HG02870 (cell line): ENCODE data around the gene HMX3.
"Not testable (repeated sequence)": the region's sequence is repeated elsewhere in the genome, so short reads cannot be mapped to it uniquely, and the experiment has no call there.

ENCODE experiments used
- ATAC-seq: cut with Tn5 transposase; IDR thresholded peaks from one replicate; pipeline ENCODE4 v1.9.1; 2021; ENCODE audit warnings: mild to moderate bottlenecking, moderate library complexity; ENCODE audit not compliant: unreplicated experiment

HMX3 gene

DNA sequence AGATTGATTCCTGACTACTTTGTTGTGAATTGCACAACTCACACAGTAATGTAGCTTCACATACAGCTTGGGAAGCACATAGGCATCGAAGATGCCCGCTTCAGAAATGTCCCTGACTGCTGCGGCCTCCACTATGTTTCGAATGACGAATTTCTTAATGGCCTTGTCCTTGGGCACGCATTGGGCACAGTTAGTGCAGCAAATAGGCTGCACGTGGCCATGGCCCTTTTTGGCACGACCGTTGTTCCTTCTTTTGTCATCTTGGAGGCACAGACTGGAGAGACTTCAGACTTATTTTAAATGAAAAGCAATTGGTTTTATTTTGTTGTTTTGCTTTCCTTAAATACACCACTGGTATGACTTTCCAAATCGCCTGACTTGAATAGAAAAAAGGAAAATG, 35.8 kb downstream of the HMX3 start:
- not testable (repeated sequence) for ATAC-seq

DNA sequence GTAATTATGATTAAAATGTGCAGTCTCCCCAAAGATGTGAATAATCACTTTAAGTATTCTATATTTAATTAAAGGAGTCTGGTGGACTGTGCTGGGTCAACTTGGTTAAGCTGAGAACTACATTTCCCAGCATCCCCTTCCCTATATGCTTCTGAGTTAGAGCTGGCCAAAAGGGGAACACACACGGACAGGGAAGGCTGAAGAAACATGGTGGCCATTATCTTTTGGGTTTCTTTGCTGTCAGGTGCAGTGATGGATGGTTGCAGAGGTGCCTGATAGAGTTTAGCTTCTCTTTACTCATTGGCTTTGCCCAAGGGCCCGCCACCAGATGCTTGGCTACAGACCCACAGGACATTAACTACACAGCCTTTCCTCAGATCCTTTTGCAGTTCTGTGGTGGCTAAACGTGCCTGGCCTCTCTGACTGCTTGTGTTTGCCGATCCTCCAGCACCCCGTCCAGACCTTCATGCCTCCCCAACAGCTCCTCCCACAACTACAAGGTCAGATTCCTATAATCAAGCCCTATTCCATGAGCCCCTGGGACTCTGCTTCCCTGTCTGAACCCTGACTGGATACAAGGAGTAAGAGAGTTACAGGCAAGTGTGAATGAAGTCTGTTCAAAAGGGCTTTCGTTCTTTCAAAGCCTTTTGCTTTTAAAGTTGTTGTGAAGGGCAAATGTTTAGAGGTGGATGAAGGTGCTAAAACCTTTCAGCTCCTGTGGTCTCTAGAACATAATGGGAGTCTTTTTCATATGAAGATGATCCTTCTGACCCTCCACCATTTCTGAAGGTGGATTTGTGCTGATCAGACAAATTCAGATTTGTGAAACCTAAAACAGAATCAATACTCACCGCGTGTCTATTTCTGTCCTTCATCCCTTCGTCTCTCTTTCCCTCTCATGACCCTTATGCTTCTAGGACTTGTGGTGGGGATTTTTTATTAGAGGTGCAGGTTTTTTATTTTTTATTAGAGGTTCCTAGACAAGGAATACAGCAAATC, 39.9 kb downstream of the HMX3 start:
- no peak for ATAC-seq

DNA sequence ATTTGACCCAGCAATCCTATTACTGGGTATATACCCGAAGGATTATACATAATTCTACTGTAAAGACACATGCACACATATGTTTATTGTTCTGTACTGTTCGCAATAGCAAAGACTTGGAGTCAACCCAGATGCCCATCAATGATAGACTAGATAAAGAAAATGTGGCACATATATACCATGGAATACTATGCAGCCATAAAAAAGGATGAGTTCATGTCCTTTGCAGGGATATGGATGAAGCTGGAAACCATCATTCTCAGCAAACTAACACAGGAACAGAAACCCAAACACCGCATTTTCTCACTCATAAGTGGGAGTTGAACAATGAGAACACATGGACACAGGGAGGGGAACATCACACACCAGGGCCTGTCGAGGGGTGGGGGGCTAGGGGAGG, 42.6 kb downstream of the HMX3 start:
- ATAC-seq = not testable (repeated sequence)

DNA sequence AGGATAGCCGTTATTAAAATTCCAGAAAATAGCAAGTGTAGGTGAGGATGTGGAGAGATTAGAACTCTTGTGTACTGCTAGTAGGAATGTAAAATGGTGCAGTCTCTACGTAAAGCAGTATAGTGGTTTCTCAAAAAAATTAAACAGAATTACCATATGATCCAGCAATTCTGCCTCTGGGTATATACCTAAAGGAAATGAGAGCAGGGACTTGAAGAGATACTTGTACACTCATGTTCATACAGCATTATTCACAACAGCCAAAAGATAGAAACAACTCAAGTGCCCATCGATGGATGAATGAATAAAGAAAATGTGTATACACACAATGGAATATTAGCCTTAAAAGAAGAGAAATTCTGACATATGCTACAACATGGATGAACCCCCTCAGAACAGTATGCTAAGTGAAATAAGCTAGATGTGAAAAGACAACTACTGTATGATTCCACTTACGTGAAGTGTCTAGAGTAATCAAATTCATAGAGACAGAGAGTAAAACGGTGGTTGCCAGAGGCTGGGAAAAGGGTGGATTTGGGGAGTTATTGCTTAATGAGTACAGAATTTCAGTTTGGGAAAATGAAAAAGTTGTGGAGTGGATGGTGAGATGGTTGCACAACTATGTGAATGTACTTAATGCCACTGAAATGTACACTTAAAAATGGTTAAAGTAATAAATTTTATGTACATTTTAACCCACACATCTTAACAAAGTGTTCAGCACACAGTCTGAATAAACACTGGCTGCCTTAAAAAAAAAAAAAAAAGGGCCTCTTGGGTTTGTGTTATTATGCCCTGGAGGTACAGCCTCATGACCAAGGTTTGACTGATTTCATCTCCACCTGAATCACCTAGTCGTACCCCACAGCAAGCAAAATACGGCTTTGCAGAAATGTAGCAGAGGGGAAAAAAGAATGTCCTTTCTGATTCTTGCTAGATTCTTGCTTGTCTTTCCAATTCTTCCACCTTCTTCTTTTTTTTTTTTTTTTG, 44.6 kb downstream of the HMX3 start:
- ATAC-seq = no peak

DNA sequence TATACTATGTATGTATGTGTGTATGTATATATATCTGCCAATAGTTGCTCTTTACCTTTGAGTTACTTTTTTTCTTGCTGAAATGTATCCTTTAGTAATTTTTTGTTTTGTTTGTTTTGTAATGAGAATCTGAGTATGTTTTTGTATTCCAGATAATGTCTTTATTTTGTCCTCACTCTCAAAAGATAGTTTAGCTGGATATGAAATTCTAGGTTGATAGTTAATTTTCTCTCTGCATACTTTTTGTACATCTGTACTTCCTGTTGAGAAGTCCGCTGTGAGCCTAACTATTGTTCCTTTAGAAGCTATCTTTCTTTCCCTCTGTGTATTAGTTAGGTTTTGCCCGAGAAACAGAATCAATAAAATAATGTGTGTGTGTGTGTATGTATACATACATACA, 48.0 kb downstream of the HMX3 start:
- no peak for ATAC-seq

DNA sequence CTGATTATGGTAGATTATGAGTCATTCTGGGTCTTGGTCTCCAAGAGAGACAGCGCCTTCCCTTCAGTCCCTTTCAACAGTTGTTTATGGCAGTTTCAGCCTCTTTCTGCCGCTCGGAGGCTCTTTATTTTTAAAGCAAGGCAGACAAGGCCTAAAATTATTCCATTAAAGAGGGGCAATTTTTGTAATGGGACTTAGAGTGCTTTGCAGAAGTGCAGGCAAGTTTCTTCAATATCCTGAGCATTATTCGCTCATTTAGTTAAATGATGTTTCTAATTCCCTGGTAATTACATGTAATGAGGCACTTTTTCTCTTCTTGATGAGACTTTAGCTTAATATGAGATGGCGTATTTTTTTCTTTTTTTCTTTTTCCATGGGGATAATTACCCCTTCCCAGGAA, 52.0 kb downstream of the HMX3 start:
- ATAC-seq = no peak
